ENCODE data around the gene NHLRC3.
"Not testable (repeated sequence)": the region's sequence is repeated elsewhere in the genome, so short reads cannot be mapped to it uniquely, and the experiment has no call there.

NHLRC3 gene

DNA sequence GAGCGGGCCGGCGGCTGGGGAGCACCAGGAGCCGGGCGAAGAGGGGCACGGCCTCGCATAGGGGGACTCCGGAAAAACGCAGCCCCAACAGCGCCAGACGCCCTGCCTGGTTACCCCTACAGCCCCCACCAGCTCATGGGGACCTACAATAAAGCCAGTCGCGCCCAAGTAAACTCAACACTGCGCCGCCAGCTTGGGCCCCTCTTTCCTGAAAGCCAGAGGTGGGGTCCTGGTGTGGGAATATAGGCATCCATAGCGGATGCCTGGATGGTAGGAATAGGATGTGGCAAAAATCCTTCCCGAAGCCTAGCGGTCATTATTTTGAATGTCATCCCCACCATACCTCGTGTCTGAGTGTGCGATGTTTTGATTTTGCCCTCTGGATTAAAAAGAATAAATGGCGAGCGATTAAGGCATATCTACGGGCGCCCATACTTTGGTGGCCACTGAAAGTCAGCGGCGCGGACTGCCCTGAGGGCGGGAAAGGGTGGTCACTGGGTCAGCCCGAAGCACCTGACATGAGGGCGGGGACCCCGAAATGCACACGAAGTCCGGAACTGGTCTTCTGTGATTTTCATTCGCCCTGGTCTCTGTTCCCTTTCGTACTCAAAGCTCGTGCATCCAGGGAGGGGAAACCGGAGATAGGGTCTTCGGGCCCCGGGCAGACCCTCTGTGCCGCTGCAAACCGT lies at the start of gene NHLRC3, which contains the start of gene PROSER1:
Gene NHLRC3 (plus strand): TSS at position 577 of the 689 bp plus-strand sequence. CDS start 184 bp downstream, outside the sequence.
Gene PROSER1 (minus strand): TSS at position 210 of the 689 bp plus-strand sequence. CDS start 847 bp downstream, outside the sequence.
- DNase-seq: peak; percentile 97

GRCh38 chr13:38990693-38991092 lies 47.6 kb upstream of the NHLRC3 start, which contains the start of gene STOML3:
STOML3 (minus strand) TSS chr13:38990831; CDS start chr13:38990721, 110 bp downstream.
- DNase-seq: no peak

GRCh38 chr13:38993381-38993780 lies 44.9 kb upstream of the NHLRC3 start:
- no peak for DNase-seq

GRCh38 chr13:38998739-38999138 lies 39.5 kb upstream of the NHLRC3 start:
- no peak for DNase-seq

- DNase-seq: not testable (repeated sequence)
Observed at GRCh38 chr13:39006371-39007111, 31.7 kb upstream of the NHLRC3 start.

DNA sequence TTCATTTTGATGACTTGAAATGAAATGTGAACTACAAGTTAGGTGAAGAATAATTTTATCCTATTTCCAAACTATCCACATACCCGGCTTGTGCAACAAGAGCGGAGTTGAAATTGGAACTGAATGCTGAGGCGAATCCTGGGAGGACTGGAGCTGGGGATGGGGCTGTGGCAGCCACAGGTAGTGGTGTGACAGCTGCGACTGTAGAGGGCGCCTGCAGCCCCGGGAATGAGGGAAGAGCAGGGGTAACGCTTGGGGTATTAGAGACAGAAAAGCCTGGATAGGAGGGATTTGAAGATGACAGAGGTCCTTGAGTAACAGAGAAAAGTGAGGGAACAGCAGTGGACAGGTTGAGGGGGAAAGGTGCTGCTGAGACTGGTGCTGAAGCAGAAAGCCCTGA lies 25.6 kb upstream of the NHLRC3 start:
- DNase-seq: no peak

DNA sequence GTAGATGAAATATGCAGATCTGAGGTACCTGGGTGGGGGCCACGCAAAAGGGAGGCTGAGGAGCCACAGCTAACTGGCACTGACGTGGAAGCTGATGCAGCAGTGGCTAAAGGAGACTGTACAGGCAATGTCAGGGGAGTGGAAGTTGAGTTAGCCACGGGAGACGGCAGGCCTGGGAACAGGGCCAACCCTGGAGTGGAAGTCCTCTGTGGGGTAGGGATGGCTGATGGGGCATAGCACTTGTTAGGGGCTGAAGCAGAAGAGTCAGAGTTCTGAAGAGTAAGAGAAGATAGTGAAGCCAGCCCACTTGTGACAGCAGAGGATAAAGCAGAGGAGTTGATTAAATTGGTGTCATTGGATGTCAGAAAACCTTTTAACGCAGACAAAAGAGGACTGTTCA lies 24.8 kb upstream of the NHLRC3 start:
- no peak for DNase-seq

DNA sequence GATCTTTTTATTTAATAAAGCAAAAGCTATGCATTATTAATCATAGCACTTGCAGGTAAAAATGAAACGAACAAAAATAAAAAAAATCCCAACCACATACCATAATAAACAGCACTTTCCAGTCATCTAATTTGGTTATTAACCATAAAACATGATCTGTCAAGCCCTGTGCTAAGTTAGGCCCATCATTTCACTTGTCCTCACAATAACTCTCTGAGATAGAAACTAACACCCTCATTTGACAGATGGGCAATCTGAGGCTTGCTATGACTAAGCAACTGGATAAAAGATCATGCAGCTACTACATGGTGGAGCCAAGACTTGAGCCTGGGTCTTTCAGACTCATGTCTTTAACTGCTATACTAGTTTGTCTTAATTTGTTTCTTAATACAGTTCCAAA lies 22.2 kb upstream of the NHLRC3 start:
- DNase-seq: no peak

DNA sequence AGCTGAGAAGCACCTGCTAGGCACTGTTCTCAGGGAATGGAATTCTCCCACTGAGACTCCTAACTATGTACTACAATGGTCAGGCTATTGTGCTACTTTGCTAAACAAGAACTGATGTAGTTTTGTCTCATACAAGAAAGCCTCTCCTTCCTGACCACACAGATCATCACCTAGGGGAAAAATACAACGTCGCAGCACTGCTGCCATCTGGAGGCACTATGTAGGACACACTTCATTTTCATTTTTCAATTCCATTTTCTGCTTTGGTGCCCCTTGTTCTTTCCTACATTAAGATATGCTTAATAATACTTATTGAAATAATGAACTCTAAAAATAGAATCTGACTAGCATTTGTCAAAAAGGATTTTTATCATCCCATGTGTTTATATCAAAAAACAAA lies 21.5 kb upstream of the NHLRC3 start:
- no peak for DNase-seq

DNA sequence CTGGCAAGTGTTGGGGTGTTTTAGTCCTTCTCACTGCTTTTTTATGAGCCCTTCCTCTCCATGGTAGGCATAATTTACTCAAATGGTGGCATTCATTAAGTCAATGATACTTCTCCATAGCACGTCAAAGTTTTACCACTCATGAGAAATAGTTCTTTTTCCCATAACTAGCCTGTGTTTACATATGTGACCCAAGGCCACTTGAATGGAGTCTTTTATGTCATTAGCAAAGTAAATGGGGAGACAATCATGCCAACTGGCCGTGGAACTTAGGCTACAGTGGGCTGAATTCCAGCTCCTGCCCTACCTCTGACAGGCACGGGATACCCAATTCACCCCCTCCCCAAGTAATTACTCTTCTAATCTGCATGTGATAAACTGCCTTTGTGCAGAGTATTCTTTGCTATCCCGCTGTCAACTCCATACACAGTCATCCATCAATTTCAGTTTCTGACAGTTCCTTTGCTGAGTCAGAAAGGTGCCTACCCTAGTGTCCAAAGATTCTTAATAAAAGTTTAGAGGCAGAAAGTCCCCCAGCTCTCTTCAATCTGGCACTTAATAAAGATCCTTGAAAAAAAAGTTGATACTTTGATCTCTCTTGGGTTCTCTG lies 17.3 kb upstream of the NHLRC3 start:
- DNase-seq: no peak

DNA sequence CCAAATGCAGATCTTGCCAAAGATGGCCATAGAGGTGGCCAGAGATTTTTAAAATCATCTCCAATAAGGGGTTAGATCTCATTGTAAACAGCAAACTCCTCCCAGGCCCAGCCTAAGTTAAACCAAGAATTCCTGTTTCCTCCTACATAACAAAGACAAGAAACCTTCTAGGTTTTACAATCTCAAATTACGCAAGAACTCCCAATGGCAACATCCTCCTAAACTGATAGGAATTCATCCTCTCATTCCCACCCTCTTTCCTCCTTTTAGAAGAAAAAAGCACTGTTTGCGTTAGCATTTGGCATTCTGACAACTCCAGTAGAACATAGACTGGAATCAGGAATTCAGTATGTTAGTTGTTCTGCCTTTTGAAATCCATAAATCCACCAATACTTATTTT lies 14.9 kb upstream of the NHLRC3 start:
- DNase-seq: no peak

DNA sequence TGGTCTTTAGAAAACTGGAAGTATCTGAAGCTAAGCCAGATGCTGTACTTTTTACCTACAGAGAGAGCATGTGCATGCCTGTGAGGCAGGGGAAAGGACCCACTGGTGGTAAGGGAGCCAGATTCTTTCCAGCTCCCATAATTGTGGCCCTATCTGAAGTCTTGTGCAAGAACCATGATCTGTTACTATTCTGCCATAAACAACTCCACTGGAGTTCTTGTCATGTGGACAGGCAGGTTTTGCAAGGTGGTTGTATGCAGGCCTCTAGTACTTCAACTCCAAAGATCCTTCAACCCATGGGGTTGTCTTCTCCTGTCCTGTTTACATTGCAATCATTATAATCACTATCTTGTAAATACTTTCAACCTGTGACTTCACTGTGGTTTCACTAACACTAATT lies 14.5 kb upstream of the NHLRC3 start:
- no peak for DNase-seq

GRCh38 chr13:39025433-39025839 lies 12.8 kb upstream of the NHLRC3 start:
- no peak for DNase-seq

- DNase-seq: no peak
Observed at GRCh38 chr13:39032150-39032549, 6.1 kb upstream of the NHLRC3 start.

- DNase-seq: no peak
Observed at GRCh38 chr13:39034085-39034484, 4.2 kb upstream of the NHLRC3 start.

DNA sequence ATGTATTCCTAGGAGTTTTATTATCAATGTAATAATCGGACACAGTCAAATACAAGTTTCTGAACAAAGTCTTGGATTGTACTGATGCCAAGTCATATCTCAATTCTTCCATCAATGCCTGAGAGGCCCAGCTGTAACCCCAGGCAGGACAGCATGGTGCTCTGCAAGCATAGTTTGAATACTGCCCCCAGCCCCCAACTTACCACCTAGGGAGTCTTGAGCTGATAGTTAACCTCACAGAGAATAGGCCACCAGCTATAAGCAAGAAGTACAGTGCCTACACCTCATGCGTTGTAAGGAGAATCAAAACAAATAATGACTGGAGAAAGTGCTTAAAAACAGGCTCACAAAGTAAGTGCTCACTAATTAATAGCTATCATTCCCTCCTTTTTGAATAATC lies 3.1 kb upstream of the NHLRC3 start:
- DNase-seq: no peak

DNA sequence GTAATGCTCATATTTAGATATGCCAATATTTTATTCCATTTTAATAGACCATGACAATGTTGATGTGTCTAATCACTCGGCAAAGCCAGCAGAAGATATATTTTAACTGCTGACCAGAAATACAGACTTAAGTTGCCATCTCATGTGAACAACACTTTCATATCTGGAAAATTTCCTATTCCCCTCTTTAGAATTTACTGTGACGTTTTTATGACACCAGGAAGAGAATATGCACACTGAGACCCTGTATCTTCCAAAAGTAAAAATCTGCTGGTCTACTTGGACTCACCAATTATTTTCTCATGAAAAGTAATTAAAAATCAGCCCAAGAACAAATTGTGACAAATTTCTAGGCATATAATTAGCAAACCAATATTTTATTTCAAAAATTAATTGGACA lies 2.5 kb upstream of the NHLRC3 start:
- DNase-seq: no peak

DNA sequence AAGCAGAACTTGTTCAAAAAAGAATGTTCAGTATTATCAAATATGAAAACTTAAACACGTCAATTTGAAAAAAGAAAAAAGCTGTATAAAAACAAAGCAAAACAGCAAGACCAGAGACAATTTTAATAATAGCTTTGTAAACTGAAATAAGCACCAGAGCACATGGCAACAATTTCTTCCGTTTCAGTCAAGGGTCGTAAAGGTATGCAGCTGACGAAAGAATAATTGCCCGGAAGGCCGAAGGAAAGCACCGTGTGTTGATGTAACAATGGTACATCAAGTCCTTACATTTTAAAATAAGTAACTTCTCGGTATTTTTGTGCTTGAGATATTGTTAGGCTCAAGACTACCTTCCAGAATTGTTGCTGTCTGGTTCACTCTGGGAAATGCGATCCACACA lies 2.0 kb upstream of the NHLRC3 start:
- no peak for DNase-seq

DNA sequence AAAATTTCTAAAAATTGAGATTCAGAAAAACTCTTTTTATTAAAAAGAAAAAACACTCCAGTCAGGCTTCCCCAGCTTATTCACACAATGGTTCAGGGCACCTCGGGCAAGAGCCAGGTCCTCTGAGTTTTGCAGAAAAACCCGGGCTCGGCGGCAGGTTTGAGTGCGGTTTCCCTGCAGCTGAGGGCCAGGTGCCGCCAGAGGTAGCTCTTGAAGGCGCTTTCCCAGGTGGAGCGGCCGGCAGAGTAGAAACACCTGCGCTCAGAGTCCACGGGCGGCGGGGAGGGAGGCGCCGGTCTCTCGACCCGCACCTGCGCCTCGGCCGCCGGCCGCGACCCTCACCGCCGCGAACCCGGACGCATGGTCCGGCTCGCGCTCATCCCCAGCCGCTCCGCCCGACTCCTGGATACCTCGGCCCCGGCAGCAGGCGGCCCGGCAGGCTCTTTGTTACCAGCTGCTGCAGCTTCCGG lies 811 bp upstream of the NHLRC3 start:
- no peak for DNase-seq

- DNase-seq: peak; percentile 51
Observed at GRCh38 chr13:39038569-39039030, 344 bp downstream of the NHLRC3 start.

DNA sequence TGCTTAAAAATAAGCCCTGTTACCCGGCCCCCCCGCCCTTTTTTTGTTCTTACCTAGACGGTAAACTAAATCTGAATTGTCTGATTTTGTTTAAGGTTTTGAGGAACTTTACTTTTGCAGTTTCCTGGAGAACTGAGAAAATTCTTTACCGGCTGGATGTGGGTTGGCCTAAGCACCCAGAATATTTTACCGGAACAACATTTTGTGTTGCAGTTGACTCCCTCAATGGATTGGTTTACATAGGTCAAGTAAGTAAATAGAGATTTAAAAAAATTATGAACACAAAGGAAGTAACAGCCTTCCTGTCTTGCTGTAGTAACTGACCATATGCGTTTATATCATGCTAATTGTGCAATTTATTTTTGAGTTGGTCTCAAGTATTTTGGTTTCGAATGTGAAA lies 785 bp downstream of the NHLRC3 start:
- DNase-seq: no peak

GRCh38 chr13:39040206-39040605 lies 1.9 kb downstream of the NHLRC3 start:
- DNase-seq: no peak

DNA sequence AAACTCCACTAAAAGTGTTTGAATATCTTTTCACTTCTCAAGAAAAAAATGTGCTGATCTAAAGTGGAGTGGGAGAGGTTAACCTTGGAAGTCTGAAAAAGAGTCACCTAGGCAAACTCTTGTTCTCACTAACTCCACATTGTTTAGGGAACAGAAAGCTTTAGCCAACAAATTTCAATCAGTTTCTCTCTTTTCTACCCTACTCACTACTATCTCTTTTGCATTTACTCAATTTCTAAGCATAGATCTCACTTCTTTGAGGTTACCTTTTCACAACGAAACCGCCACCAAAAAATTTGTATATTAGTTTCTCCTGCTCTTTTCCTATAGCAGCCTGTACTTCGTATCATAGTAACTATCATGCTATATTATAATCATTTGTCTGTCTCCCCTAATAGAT lies 6.3 kb downstream of the NHLRC3 start:
- DNase-seq: no peak

DNA sequence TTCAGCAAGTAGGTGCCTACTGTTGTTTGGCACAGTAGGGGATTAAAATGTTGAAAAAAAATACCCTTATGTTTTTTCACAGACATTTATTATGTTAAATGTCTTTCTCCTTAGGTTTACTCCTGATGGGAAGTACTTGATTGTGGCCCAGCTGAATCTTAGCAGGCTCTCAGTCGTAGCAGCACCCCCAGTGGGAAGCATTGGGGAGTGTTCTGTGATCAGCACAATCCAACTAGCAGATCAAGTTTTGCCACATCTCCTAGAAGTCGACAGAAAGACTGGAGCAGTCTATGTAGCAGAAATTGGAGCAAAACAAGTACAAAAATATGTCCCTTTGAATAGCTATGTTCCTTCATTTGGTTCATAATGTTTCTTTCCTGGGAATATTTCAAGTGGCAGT lies 9.3 kb downstream of the NHLRC3 start:
- no peak for DNase-seq

Data from DMS153 (cell line).